ENCODE results near the gene LRRC3. TPM values are rescaled to one million over a fixed set of nuclear protein-coding genes. Genes with fewer than 3 reads are reported as not detected.

LRRC3 gene
- total and polyA plus RNA-seq, 4 donors, result 3.0 to 14.2 (median 7.5) TPM

- Histone ChIP-seq H3K4me3 (ENCODE audit: low read depth in 1 of 3, low read length in 3 of 3) (no peak overlapping the region), H3K4me1 (ENCODE audit: control insufficient read depth in 4 of 4, insufficient read depth in 4 of 4, low read length in 3 of 4) (peaks cover 0 to 12% (median 7%) of the 10 kb centered on the region in 4 donors), H3K9ac (ENCODE audit: low read depth in 1 of 2, low read length in 2 of 2) (no peak overlapping the region), H3K36me3 (ENCODE audit: control insufficient read depth in 4 of 4, insufficient read depth in 3 of 4, low read depth in 1 of 4, low read length in 3 of 4) (no peaks in the 10 kb centered on the region), H3K27me3 (ENCODE audit: control insufficient read depth in 4 of 4, insufficient read depth in 4 of 4, low read length in 3 of 4) (no peaks in the 10 kb centered on the region), H3K27ac (ENCODE audit: low read depth in 1 of 2, low read length in 2 of 2) (no peak overlapping the region), H3K9me3 (ENCODE audit: control insufficient read depth in 4 of 4, low read length in 3 of 4) (no peaks in the 10 kb centered on the region)
- TF ChIP-seq JUND (IDR thresholded peaks at IDR 0.05) (no peak), CTCF (IDR thresholded peaks at IDR 0.05; ENCODE audit: low read depth, low read length, missing input control) (no peak), ATF3 (IDR thresholded peaks at IDR 0.05) (no peak), MAX (IDR thresholded peaks at IDR 0.05) (no peak), SP1 (IDR thresholded peaks at IDR 0.05) (no peak), YY1 (IDR thresholded peaks at IDR 0.05) (no peak), HNF4G (IDR thresholded peaks at IDR 0.05) (no peak), RXRA (IDR thresholded peaks at IDR 0.05) (no peak), FOXA1 (IDR thresholded peaks at IDR 0.05) (no peak), ZBTB33 (IDR thresholded peaks at IDR 0.05) (no peak)
- WGBS, result 92% methylated on average over 10 of the region's 10 CpGs
- DNase-seq (ENCODE audit: low spot score), result no peak
Observed at GRCh38 chr21:44441041-44441400, 14.3 kb upstream of the LRRC3 start.

- Histone ChIP-seq H3K4me3 (ENCODE audit: low read depth in 1 of 3, low read length in 3 of 3) (no peak overlapping the region), H3K27me3 (ENCODE audit: control insufficient read depth in 4 of 4, insufficient read depth in 4 of 4, low read length in 3 of 4) (no peaks in the 10 kb centered on the region), H3K27ac (ENCODE audit: low read depth in 1 of 2, low read length in 2 of 2) (no peak overlapping the region), H3K9ac (ENCODE audit: low read depth in 1 of 2, low read length in 2 of 2) (no peak overlapping the region), H3K36me3 (ENCODE audit: control insufficient read depth in 4 of 4, insufficient read depth in 3 of 4, low read depth in 1 of 4, low read length in 3 of 4) (no peaks in the 10 kb centered on the region), H3K4me1 (ENCODE audit: control insufficient read depth in 4 of 4, insufficient read depth in 4 of 4, low read length in 3 of 4) (peaks cover 0 to 12% (median 7%) of the 10 kb centered on the region in 4 donors), H3K9me3 (ENCODE audit: control insufficient read depth in 4 of 4, low read length in 3 of 4) (no peaks in the 10 kb centered on the region)
- no peak for DNase-seq (ENCODE audit: low spot score)
- TF ChIP-seq GABPA (IDR thresholded peaks at IDR 0.05 in 1 of 2, conservative IDR thresholded peaks at IDR 0.05 in 1 of 2) (no peak), RAD21 (IDR thresholded peaks at IDR 0.05) (no peak)
- 90% methylated on average over 20 of the region's 20 CpGs for WGBS
Observed at GRCh38 chr21:44441581-44442265, 13.6 kb upstream of the LRRC3 start.
